ENCODE data around the gene SMG6.

DNA sequence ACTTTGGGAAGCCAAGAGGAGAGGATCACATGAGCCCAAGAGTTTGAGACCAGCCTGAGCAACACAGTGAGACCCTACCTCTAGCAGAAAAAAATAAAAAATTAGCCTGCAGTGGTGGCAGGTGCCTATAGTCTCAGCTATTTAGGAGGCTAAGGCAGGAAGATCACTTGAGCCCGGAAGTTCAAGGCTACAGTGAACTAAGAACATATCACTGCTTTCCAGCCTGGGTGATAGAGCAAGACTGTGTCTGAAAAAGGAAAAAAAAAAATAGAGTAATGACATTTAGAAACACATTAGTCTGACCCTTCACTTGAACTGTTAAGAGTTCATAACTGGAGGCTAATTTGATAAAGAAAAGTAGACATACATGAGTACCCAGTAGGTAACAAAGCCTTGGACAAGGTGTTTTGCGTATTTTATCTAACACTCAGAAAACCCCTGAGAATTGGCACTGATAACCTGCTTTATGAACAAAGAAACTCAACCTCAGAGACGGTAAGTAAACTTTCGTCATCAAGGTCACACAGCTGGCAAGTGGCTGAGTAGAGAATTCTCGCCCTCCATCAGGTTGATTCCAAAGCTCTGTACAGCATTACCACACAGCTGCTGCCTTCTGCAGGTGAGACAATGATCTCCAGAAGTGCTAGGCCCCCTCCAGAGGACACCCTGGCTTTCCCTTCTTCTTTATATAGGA is 101.1 kb downstream of the SMG6 start:
- TF ChIP-seq CTCF (IDR thresholded peaks at IDR 0.05) = no peak
- TF ChIP-seq POLR2A (IDR thresholded peaks at IDR 0.05) = no peak
